Psoas muscle (tissue), 8 donors: ENCODE measurements around the gene FYTTD1. TPM values are rescaled to one million over a fixed set of nuclear protein-coding genes. Genes with fewer than 3 reads are reported as not detected.
A peak's percentile ranks its signal among the peaks of the same experiment; 100 is the strongest.

ENCODE experiments used
- ATAC-seq, 4 donors: fragments of 200-7000 bp; cut with Tn5 transposase; one replicate each; pipeline ENCODE4 v1.9.1; 2020; ENCODE audit warnings: moderate library complexity in 3 of 4, mild to moderate bottlenecking in 2 of 4
- DNase-seq, 2 donors: peaks; one replicate each; pipeline ENCODE4 v3.0.0-alpha.2; 2020
- H3K27ac ChIP-seq: fragments of 200-600 bp; one replicate; pipeline ENCODE4 v1.8.0; 2022
- H3K27me3 ChIP-seq, 3 donors: fragments of 200-600 bp in 1 of 3; one replicate each; pipeline versions ENCODE4 v1.6.1 to v1.8.0; 2013 to 2022; ENCODE audit warnings: low read length in 2 of 3, mild to moderate bottlenecking in 2 of 3, moderate library complexity in 1 of 3; ENCODE audit not compliant: insufficient read depth in 3 of 3
- H3K36me3 ChIP-seq, 2 donors: fragments of 200-600 bp in 1 of 2; one replicate each; pipeline versions ENCODE4 v1.6.1 to v1.8.0; 2013 to 2022; ENCODE audit warnings: low read depth in 1 of 2, mild to moderate bottlenecking in 1 of 2, moderate library complexity in 1 of 2; ENCODE audit not compliant: insufficient read depth in 1 of 2
- H3K4me1 ChIP-seq: fragments of 200-600 bp; one replicate; pipeline ENCODE4 v1.8.0; 2022
- H3K4me3 ChIP-seq: fragments of 200-600 bp; one replicate; pipeline ENCODE4 v1.8.0; 2022; ENCODE audit warnings: mild to moderate bottlenecking
- H3K9me3 ChIP-seq: fragments of 200-600 bp; one replicate; pipeline ENCODE4 v1.8.0; 2022
- WGBS, 3 donors: extraction: QIAGEN DNeasy Blood & Tissue Kit; methylation state at CpG; one replicate each; pipeline versions ENCODE4 v1.1.6 to v1.1.7; 2013; 5-methylcytosine and 5-hydroxymethylcytosine counted together
- intact Hi-C, 2 donors: fragments of 100-400 bp; cut with DNase I; formaldehyde crosslinking; loops; one replicate each; pipeline versions ENCODE4 v1.11.0 to v1.14.2; 2022
- long read RNA-seq, 2 donors: library from polyadenylated mRNA; unstranded; transcript quantifications; one replicate each; pipeline ENCODE4 v2.0.0, GENCODE V29; 2021
- polyA plus RNA-seq, 3 donors: library from polyadenylated mRNA; stranded (reverse); fragments of 200-250 nt; gene quantifications; one replicate each; pipeline ENCODE4 v1.2.3, GENCODE V29; 2013
- total RNA-seq, 4 donors: library from RNA; stranded (reverse); fragmentation: NEBNext Ultra II Directional in 2 of 4; extraction: Animal tissue kit (Norgen Biotek cat#: 25700) in 2 of 4; gene quantifications; one replicate each; pipeline versions ENCODE4 v1.2.1 to v1.2.4, GENCODE V29; 2021 to 2023
- TF ChIP-seq, protein P1 (sequence below): fragments of 200-600 bp; IDR thresholded peaks from one replicate; pipeline ENCODE4 v1.8.0; 2022; ENCODE audit warnings: antibody characterized with exemption
- donor health status: healthy with polysubstance abuse.
- donor health status: DM: no; HTN: no; CAD: no; lungs with moderate emphysema.
- donor health status: Bipolar disorder and iron deficiency.
- donor health status: healthy.
- donor health status: DM: yes; HTN: yes; CAD: no.
- donor health status: DM: no; HTN: no; CAD: no.
- donor health status: DM: no; HTN: no; CAD: no.
- donor health status: DM: yes; HTN: yes; CAD: no.

The FYTTD1 gene
- total RNA-seq (100 to 1,000 TPM; 143 to 232 (median 157) TPM), polyA plus RNA-seq (100 to 1,000 TPM in 1 of 3 donors, 10 to 100 TPM in 2; 15.2 to 108 (median 48.6) TPM)
- long read RNA-seq, donor 1, full-length matches to known transcripts, result 106 of 165 reads
- long read RNA-seq, donor 1, partial matches to known transcripts, result 11 of 165 reads
- long read RNA-seq, donor 1, other reads (novel, unspliced or antisense), result 48 of 165 reads
- long read RNA-seq, donor 2, full-length matches to known transcripts, result 406 of 584 reads
- long read RNA-seq, donor 2, partial matches to known transcripts, result 119 of 584 reads
- long read RNA-seq, donor 2, other reads (novel, unspliced or antisense), result 59 of 584 reads

DNA sequence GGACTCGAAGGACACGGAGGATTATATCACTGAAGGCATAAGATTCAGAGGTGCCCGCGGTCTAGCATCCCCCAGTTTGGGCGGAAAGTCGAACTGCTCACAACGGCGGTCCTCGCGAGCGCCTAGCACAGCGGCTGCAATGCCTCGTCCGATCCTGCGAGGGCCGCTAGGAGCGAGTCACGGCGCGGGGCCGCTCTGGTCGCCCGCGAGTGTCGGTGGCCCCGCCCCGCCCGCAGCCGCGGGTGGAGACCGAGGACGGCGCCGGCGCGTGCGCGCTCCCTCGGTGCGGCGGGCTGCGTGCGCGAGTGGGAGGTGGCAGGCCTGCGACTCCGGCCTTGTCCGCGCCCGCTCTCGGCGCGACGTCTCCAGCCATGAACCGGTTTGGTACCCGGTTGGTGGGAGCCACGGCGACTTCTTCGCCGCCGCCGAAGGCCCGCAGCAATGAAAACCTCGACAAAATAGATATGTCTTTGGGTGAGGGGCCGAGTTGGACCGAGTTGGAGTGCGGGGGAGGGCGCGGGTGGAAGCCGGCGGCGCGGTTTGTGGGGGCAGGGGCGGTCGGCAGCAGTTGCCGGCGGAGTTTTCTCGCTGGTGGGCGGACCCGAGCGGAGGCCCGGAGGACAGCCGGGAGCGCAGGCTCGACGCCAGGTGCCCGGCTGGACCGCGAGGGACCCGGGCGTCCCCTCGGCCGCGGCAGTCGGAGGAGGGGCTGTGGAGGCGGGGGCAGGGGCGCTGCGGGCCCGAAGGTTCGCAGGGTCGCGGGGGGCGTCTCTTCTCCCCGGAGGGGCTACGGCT is at the start of gene FYTTD1:
Gene FYTTD1 (plus strand): TSS at position 283 of the 795 bp plus-strand sequence. CDS start 89 bp downstream, at position 372.
- no peaks in the 10 kb centered on the region for H3K36me3 ChIP-seq
- ATAC-seq (peak; percentile 83 to 87 (median 86)), DNase-seq (peak; percentile 94 to 97)
- H3K4me1 ChIP-seq, result peaks cover 54% of the 10 kb centered on the region
- intact Hi-C loops, result loop anchor here (2.0 to 5.0 kb wide), 2 partner anchors 37 to 43 kb away; partner anchors contain the start of gene LRCH3 (in 1 of the 2)
- H3K27ac ChIP-seq, result peak within 1 kb of the TSS; percentile 99
- H3K9me3 ChIP-seq, result no peaks in the 10 kb centered on the region
- TF ChIP-seq, protein P1, sequence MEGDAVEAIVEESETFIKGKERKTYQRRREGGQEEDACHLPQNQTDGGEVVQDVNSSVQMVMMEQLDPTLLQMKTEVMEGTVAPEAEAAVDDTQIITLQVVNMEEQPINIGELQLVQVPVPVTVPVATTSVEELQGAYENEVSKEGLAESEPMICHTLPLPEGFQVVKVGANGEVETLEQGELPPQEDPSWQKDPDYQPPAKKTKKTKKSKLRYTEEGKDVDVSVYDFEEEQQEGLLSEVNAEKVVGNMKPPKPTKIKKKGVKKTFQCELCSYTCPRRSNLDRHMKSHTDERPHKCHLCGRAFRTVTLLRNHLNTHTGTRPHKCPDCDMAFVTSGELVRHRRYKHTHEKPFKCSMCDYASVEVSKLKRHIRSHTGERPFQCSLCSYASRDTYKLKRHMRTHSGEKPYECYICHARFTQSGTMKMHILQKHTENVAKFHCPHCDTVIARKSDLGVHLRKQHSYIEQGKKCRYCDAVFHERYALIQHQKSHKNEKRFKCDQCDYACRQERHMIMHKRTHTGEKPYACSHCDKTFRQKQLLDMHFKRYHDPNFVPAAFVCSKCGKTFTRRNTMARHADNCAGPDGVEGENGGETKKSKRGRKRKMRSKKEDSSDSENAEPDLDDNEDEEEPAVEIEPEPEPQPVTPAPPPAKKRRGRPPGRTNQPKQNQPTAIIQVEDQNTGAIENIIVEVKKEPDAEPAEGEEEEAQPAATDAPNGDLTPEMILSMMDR, result peak; percentile 55
- WGBS, 3 donors, result 0 to 1% (median 0%) methylated on average over 66 to 104 of the region's 104 CpGs
- H3K27me3 ChIP-seq, result no peaks in the 10 kb centered on the region
- peak within 1 kb of the TSS; percentile 92 for H3K4me3 ChIP-seq

- 95 to 96% (median 96%) methylated on average over 9 of the region's 9 CpGs for WGBS, 3 donors
Observed at GRCh38 chr3:197700095-197700494, 49.6 kb upstream of the FYTTD1 start.

GRCh38 chr3:197701841-197702240 is 47.8 kb upstream of the FYTTD1 start:
- TF ChIP-seq, protein P1, result no peak
- intact Hi-C loops, result no loop called here
- DNase-seq, result no peak
- H3K27me3 ChIP-seq, result no peaks in the 10 kb centered on the region
- ATAC-seq, result no peak
- WGBS, 3 donors, result 86 to 96% (median 92%) methylated on average over 4 of the region's 4 CpGs
- no peak overlapping the region for H3K27ac ChIP-seq
- H3K36me3 ChIP-seq, result peaks cover 4 to 92% of the 10 kb centered on the region in 2 donors
- no peaks in the 10 kb centered on the region for H3K9me3 ChIP-seq
- no peaks in the 10 kb centered on the region for H3K4me1 ChIP-seq
- H3K4me3 ChIP-seq, result no peak overlapping the region

More at GRCh38 chr3:197700095-197700494, 49.6 kb upstream of the FYTTD1 start:
- Histone ChIP-seq H3K27ac (no peak overlapping the region), H3K4me3 (no peak overlapping the region), H3K4me1 (no peaks in the 10 kb centered on the region), H3K27me3 (no peaks in the 10 kb centered on the region), H3K36me3 (peaks cover 4 to 99% of the 10 kb centered on the region in 2 donors), H3K9me3 (no peaks in the 10 kb centered on the region)
- ATAC-seq (no peak), DNase-seq (no peak)
- TF ChIP-seq, protein P1, result no peak
- intact Hi-C loops, result no loop called here

DNA sequence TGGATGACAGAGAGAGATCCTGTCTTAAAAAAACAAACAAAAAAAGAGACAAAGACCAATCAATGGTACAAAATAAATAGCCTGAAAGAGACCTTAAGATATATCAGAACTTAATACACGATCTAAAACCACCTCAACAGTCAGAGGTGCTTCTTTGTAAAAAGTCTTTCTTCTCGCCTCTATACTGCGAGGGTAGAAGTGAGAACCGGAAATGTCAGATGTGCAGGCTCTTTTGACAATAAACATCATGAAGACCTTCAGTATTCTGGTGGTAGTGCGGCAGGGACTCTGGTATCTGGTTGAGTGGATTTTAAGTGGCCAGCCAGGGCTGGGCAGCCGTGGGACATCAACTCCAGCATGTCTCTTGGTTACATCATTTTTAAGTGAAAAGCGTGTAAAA is 43.0 kb upstream of the FYTTD1 start:
- Histone ChIP-seq H3K27ac (no peak overlapping the region), H3K9me3 (no peaks in the 10 kb centered on the region), H3K27me3 (no peaks in the 10 kb centered on the region), H3K4me3 (no peak overlapping the region), H3K4me1 (peaks cover 7% of the 10 kb centered on the region), H3K36me3 (peaks cover 0 to 49% of the 10 kb centered on the region in 2 donors)
- WGBS, 3 donors, result 92 to 93% (median 92%) methylated on average over 7 of the region's 7 CpGs
- ATAC-seq (no peak), DNase-seq (no peak)
- TF ChIP-seq, protein P1, result no peak
- intact Hi-C loops, result no loop called here
